Measurements from ENCODE around the gene RMND1. TPM values are rescaled to one million over a fixed set of nuclear protein-coding genes. Genes with fewer than 3 reads are reported as not detected.

Gene RMND1
- total RNA-seq, 2 experiments from 2014 or later, result 22.6 to 23.0 TPM

Other genes starting within 250 kb of the RMND1 start
- gene AKAP12, start 212.2 kb downstream of the RMND1 start, total RNA-seq, result 1 to 10 TPM; 3.6 to 3.8 TPM
- 10 to 100 TPM; 14.0 to 15.6 TPM for gene ZBTB2, start 60.6 kb downstream of the RMND1 start, total RNA-seq
- not detected for gene CCDC170, start 41.9 kb upstream of the RMND1 start, total RNA-seq

All from activated CD4-positive, alpha-beta memory T cell treated with anti-CD3 and anti-CD28 coated beads for 36 hours (primary cell).